DOHH2 (cell line): ENCODE results near the gene CELSR3.

ENCODE experiments used
- CTCF ChIP-seq: fragments of 200-600 bp; sonication (generic); IDR thresholded peaks from one replicate; pipeline ENCODE4 v1.5.1; 2014; ENCODE audit warnings: antibody characterized with exemption, mild to moderate bottlenecking, low read depth, low read length; ENCODE audit not compliant: poor library complexity, severe bottlenecking
- EZH2phosphoT487 ChIP-seq: fragments of 200-600 bp; sonication (generic); IDR thresholded peaks from 2 replicates; pipeline ENCODE4 v1.6.1; 2017; ENCODE audit warnings: borderline replicate concordance, mild to moderate bottlenecking, antibody characterized with exemption, low read length, moderate library complexity, mixed read lengths

GRCh38 chr3:48650723-48651122 lies 12.0 kb downstream of the CELSR3 start:
- no peak for TF ChIP-seq CTCF
- TF ChIP-seq EZH2phosphoT487: no peak
